ENCODE measurements around the gene MAGI1.

The MAGI1 gene

DNA sequence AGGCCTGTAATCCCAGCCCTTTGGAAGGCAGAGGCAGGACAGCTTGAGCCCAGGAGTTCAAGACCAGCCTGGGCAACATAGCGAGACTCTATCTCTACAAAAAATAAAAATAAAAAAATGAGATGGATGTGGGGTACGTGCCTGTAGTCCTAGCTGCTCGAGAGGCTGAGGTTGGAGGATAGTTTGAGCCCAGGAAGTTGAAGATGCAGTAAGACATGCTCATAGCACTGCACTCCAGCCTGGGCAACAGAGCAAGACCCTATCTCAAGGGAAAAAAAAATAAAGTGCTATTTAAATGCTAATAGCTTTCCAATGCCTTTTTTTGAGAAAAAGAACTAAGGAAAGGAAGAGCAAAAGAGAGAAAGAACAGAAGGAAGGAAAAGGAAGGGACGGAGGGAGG, 94.5 kb downstream of the MAGI1 start:
- DNase-seq: no peak

GRCh38 chr3:65939801-65940246, 98.9 kb downstream of the MAGI1 start:
- no peak for DNase-seq

DNA sequence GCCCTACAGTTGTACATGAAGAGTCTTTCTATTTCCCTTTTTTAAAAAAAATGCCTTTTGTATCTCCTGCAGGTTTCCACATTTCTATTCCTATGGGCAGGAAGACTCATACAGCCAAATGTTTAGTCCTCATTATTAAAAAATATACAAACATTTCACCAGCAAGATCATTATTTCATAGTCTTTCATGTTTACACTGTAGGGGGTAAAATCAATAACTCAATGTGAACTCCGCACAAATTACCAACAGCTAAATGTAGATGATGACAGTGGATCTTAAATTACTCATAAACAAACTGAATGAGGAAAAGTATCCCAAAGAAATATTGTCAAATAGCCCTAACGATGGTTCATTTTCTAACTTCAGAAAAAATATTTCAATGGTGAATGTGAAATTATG, 99.5 kb downstream of the MAGI1 start:
- DNase-seq: no peak

DNA sequence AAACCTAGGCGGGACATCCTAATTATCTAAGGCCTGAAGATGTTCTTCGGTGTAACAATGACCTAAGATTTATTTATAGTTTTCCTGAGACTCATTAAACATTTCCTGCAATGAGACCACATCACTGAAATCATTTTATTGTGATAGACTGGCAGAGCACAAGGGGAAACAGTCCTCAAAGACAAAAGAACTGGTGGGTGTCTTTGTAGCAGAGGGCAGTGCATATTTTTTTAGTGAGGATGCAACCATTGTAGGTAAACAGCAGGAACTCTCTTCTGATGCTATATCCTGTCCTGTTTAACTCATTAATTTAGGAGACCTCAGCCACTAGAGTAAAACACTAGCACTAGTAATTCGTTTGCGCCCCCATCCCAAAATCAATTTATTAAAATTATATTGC, 100.0 kb downstream of the MAGI1 start:
- DNase-seq: no peak

DNA sequence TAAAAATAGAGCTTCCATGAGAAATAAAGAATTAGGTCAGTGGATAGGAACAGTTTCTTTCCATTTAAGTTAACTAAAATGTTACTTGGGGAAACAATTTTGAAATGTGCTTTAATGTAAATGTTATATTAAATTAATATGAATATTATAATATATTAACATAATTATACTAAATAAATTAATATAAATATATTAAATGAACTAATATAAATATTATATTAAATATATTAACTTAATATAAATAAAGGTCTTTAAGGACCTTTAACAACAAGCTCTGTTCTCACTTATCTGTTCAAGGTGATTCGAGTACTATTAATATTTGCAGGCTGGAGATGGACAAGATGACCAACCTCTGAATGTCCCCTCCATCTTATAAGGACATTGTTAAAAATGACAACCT, 100.6 kb downstream of the MAGI1 start:
- no peak for DNase-seq

DNA sequence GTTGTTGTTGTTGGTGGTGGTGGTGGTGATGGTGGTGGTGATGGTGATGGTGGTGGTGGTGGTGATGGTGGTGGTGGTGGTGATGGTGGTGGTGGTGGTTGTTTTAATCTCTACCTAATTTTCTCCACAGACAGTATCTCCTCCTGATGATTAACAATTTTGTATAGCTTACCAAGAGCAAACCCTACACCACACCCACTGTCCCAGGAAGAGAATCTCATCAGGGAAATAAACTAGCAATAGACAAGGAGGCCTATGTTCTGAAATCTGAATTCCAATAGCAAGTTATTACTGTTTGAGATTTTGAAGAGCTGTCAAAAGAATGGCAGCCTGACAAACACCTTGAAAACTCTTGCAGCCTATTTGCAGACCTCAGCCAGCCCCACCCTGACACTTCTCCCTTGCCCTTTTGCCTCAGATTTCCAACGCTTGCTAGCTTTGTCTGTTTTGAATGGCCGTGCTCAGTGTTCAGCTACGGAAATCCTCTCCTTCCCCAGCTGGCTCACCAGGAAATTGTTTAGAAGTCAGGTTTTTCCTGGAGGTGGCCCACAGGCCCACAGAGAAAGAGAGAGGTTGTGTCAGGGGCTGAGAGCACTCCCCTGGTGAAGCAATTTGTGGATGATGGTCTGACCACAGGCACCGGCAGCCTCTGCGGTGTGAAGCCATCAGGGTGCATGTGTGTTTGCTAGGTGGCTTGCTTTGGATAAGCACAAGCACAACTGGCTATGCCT, 101.6 kb downstream of the MAGI1 start:
- DNase-seq: no peak

- no peak for DNase-seq
These were observed 103.0 kb downstream of the MAGI1 start for GRCh38 chr3:65935724-65936123.

GRCh38 chr3:65930648-65931047, 108.1 kb downstream of the MAGI1 start:
- no peak for DNase-seq

GRCh38 chr3:65928110-65928509, 110.6 kb downstream of the MAGI1 start:
- DNase-seq: no peak

DNA sequence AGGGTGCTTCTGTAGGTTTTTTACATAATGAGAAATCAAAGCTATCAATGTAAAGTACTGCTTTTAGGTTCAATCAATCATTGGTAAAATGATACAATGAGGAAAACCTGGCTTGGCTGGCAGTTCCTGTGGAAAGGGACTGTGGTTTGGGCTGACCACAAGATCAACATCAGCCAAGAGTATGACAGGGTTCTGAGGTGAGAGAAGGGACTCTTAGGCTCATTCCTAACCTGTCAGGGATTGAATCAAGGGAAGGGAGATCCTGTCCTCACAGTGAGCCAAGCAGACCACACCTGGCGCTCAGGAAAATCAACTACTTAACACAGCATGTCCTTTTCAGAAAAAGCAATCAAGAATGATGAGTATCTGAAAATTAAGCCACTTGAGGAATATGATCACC, 111.1 kb downstream of the MAGI1 start:
- DNase-seq: no peak

DNA sequence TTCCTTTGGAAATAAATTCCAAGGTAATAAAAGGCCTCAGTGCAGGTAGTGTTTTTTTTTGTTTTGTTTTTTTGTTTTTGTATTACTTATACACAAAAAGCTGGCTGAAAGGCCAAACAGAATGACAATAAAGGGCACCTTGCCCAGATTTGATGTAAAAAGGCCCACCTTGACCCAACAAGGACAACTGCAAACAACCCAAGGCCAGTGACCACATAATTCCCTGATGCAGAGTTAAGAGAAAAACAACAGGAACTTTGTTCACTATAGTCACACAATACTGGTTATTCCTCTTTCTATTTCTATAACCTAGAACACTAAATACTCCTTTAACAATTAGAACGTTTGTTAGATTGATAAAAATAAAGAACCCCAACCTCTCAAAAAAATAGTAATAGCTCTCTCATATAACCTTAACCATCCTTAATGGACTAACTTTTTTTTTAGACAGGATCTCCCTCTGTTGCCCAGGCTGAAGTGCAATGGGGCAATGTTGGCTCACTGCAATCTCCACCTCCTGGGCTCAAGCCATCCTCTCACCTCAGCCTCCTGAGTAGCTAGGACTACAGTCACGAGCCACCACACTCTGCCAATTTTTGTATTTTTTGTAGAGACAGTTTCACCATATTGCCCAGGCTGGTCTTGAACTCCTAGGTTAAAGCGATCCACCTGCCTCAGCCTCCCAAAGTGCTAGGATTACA, 113.3 kb downstream of the MAGI1 start:
- no peak for DNase-seq

DNA sequence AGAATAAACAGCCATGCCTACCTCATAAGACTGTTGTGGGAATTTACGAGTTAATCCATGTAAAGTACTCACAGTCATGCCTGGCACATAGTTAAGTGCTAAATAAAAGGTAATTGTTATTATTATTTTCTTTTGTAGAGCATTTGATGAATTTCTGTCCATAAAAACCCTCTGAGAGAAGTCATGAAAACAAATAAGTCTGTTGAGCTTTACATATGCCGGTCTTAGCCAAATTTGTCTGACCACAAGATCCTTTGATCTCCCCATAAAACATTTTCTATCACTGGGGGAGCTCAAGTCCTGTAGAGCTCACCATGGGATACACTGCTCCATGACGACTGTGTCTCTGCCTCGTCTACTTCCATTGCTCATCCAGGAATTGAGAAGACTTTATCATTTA, 114.0 kb downstream of the MAGI1 start:
- DNase-seq: no peak

DNA sequence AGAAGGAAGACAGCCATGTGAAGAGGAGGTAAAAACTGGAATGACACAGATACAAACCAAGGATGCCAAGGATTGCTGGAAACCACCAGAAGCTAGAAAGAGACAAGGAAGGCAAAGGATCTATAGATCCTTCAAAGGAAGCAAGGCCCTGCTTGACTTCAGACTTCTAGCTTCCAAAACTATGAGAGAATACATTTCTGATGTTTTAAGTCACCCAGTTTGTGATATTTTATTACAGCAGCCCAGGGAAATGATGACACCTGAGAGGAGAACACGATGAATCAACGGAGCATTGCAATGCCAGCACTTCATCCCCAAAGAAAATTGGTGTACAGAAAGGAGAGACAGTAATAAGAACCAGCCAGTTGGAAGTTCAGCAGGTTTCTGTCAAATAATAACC, 116.3 kb downstream of the MAGI1 start:
- DNase-seq: no peak

GRCh38 chr3:65919826-65920225, 118.9 kb downstream of the MAGI1 start:
- DNase-seq: no peak

- no peak for DNase-seq
These were observed 123.2 kb downstream of the MAGI1 start for GRCh38 chr3:65915477-65915876.

- DNase-seq: no peak
These were observed 123.9 kb downstream of the MAGI1 start for GRCh38 chr3:65914740-65915367.

DNA sequence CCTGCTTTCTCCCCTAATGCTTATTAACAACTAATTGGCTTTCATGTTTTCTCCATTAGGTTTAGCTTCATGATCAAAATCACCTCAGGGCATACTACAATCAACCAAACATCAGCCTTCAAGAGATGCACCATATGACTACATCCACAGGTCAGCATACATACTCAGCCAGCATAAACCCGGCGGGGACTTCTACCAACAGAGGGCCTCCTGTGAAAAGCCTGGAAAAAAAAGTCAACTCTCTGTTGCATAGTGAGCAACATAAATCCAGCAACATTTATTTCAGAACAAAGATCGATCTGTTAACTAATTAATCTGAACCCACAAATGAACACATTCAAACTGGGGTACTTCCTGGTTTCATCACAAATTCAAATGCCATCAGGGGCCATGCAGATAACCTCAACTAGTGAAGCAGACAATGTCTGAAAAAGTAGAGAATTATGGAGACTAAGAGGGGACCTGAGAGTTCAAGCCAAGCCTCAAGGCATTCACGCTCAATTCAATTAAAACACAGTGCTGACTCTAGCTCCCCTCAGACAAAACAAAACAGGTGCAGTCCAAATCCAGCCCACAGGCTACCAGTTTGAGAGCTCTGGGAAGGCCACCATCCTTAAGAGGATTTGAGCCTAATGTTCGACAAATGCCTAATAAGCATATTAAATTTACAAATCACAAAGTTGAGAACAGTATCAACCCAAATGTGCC, 124.5 kb downstream of the MAGI1 start:
- no peak for DNase-seq

GRCh38 chr3:65912647-65913046, 126.1 kb downstream of the MAGI1 start:
- DNase-seq: no peak

DNA sequence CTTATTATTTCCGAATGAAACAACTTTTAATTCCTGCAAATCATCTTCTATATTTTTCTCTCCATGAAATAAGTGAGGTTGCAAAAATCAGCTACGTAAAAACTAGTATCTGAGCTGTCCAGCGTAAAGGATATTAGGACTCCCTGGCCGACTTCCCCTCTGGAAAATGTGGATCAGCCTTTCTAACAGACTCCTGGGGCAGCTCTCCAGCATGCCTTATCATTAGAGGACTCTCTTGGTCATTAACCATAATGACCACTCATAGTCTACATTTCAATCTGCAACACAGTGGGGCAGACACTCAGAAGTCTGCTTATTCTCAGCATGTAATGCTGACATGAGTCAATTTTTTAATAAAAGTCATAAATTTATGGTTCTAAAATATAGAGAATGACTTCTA, 130.1 kb downstream of the MAGI1 start:
- DNase-seq: no peak

DNA sequence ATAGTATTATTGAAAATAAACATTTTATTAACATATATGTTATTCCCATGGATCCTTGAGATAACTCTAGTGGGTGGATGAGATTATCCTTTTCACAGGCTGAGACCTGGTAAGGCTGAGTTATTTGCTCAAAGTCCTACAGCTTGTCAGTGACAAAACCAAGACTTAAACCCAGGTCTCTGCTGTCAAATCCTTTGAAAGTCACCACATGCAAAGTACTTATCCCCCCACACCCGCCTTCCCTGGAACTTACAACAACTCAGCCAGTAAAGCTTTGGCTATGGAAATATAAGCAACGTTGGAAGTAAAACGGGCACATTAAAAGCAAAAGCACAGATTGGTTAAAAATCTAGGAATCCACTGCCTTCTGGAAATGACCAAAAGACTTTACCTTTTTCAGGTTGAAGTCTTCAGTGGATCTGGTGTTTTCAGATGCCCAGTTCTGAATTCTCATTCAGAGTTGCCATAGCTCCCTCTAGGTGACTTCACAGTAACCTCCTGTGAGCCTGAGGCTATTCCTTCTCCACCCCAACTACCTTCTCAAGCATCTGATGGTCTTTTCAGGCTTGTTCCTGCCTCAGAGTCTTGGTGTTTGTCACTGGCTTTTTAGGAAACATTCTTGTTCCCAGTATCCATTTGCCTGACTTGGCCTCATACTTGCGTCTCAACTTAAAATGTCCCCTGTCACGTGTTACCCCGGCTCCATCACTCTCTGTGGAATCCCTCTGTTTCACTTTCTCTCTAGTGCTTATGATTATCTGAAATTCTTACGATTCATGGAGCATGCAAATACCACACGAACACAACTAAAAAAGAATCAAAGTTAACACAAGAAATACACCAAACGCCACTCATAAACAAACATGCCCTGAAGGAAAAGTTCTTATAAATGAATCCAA, 131.2 kb downstream of the MAGI1 start:
- no peak for DNase-seq

GRCh38 chr3:65905771-65906170, 132.9 kb downstream of the MAGI1 start:
- no peak for DNase-seq

DNA sequence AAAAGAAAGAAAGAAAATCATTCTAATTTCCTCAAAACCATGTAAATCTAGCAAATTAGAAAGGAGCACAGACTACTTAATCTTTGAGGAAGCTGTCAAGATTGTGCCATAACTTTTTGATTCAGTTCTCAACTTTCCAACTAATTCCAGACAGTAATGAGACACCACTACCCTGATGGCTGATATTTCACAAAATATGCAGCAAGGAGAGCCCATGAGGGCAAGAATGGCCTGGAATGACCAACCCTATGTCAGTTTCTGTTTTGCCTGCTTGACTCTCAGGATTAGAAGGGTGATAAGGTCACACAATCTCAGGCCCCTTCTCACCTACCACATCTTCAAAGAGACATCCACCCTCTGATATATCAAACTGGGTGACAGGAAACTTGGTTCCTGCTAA, 134.7 kb downstream of the MAGI1 start:
- no peak for DNase-seq

Measured in stimulated activated CD4-positive, alpha-beta T cell treated with anti-CD3 and anti-CD28 coated beads, Interleukin-12 subunit alpha, Interleukin-12 subunit beta, amount 100 ng/mL, for 4 hours (primary cell).